A673 (cell line): Measurements from ENCODE around the gene ERP27. TPM values are rescaled to one million over a fixed set of nuclear protein-coding genes. Genes with fewer than 3 reads are reported as not detected.

ENCODE experiments used
- BruUV-seq: library from RNA; stranded (reverse); fragments of 400-500 nt; replicated peaks from 2 replicates; lab custom pipeline; 2021; lab: Mats Ljungman, UMichigan
- CTCF ChIA-PET: fragments of 300-600 bp; sonication (Branson Sonifier 250); formaldehyde crosslinking; loops from one replicate; lab custom pipeline; 2022; ENCODE audit warnings: antibody characterized with exemption; lab: Charles Lee
- POLR2A ChIA-PET: fragments of 300-600 bp; sonication (Branson Sonifier 250); formaldehyde crosslinking; loops from one replicate; lab custom pipeline; 2022; ENCODE audit warnings: antibody characterized with exemption; ENCODE audit not compliant: low non-redundant PET; lab: Charles Lee
- DNase-seq: peaks from one replicate; pipeline ENCODE4 v3.0.0-alpha.2; 2015; ENCODE audit warnings: low spot score
- H3K27ac ChIP-seq: fragments of 200-600 bp; sonication (generic); 2 replicates; pipeline ENCODE4 v1.5.1; 2016; ENCODE audit warnings: mixed run types, low read depth, mild to moderate bottlenecking, mixed read lengths, antibody characterized with exemption, low read length; ENCODE audit not compliant: poor library complexity, severe bottlenecking
- H3K27me3 ChIP-seq: fragments of 200-600 bp; sonication (generic); replicated peaks from 2 replicates; pipeline ENCODE4 v1.6.1; 2017; ENCODE audit warnings: mixed run types, low read depth, mild to moderate bottlenecking, mixed read lengths, antibody characterized with exemption, low read length; ENCODE audit not compliant: insufficient read depth, poor library complexity
- H3K36me3 ChIP-seq: fragments of 200-600 bp; sonication (generic); 2 replicates; pipeline ENCODE4 v1.6.1; 2016; ENCODE audit warnings: mixed run types, mild to moderate bottlenecking, mixed read lengths, antibody characterized with exemption, low read length; ENCODE audit not compliant: insufficient read depth, poor library complexity, severe bottlenecking
- H3K4me1 ChIP-seq: fragments of 200-600 bp; sonication (generic); 2 replicates; pipeline ENCODE4 v1.6.1; 2017; ENCODE audit warnings: mixed run types, mild to moderate bottlenecking, mixed read lengths, antibody characterized with exemption, low read length; ENCODE audit not compliant: insufficient read depth, poor library complexity, severe bottlenecking
- H3K4me3 ChIP-seq: fragments of 200-600 bp; sonication (generic); 2 replicates; pipeline ENCODE4 v1.5.1; 2016; ENCODE audit warnings: low read depth, mixed run types, mild to moderate bottlenecking, mixed read lengths, low read length; ENCODE audit not compliant: poor library complexity, severe bottlenecking
- H3K9me3 ChIP-seq: fragments of 200-600 bp; sonication (generic); 2 replicates; pipeline ENCODE4 v1.6.1; 2016; ENCODE audit warnings: mixed run types, low read depth, mild to moderate bottlenecking, mixed read lengths, antibody characterized with exemption, low read length; ENCODE audit not compliant: poor library complexity, severe bottlenecking
- EZH2 ChIP-seq: fragments of 200-600 bp; sonication (generic); IDR thresholded peaks from 2 replicates; pipeline ENCODE4 v1.6.1; 2017; ENCODE audit warnings: borderline replicate concordance, low read depth, mild to moderate bottlenecking, mixed read lengths, antibody characterized with exemption, low read length; ENCODE audit not compliant: poor library complexity, severe bottlenecking
- intact Hi-C: fragments of 100-400 bp; cut with micrococcal nuclease; formaldehyde crosslinking; loops from one replicate; pipeline ENCODE4 v1.10.0; 2022; ENCODE audit not compliant: unreplicated experiment
- total RNA-seq: library from RNA; stranded (reverse); gene quantifications from 2 replicates; pipeline ENCODE4 v1.2.3, GENCODE V29; 2021
- TF ChIP-seq, protein P1 (sequence below): fragments of 300-800, 200-600 bp; sonication (generic); conservative IDR thresholded peaks from 2 replicates; pipeline ENCODE4 v1.5.1; 2017; ENCODE audit warnings: low read depth, mild to moderate bottlenecking, antibody characterized with exemption, low read length, moderate library complexity, mixed read lengths

ERP27 gene
- total RNA-seq, 1 experiment from 2014 or later, result not detected

DNA sequence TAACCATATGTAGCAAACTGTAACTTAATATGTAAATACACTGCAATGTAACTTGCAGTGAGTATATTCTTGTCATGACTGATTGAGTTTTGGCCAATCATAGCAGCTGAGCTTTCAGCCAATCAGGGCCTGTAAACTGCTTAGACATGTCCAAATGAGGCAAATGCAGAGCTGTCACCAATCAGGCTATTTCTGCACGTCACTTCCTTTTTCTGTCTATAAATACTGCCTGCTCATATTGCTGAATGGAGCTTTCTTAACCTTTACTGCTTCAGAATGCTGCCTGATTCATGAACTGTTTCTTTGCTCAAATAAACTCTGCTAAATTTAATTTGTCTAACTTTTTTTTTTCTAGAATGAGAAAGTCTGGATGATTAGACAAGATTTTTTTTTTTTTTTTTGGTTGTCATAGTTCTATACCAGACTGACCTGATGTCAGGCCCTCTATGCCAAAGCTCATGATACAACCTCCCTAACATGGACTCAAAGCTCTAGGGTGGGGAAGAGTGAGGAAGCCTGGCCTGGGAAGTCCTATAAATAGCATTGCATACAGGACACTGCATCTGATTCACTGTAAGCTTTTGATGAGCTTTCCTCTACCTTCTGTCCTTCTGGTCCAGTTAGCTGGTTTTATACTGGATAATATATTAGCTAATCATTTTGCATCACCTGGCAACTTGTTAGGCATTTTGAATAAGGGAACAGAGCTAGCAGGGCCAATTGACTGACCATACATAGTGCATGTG is 64.7 kb downstream of the ERP27 start:
- CTCF ChIA-PET, result no interaction called here

GRCh38 chr12:14871886-14872285 is 66.5 kb downstream of the ERP27 start:
- intact Hi-C loops, result no loop called here
- POLR2A ChIA-PET, result no interaction called here
- no peaks in the 10 kb centered on the region for H3K9me3 ChIP-seq
- no peak overlapping the region for H3K27ac ChIP-seq
- TF ChIP-seq EZH2, result no peak
- TF ChIP-seq, protein P1, sequence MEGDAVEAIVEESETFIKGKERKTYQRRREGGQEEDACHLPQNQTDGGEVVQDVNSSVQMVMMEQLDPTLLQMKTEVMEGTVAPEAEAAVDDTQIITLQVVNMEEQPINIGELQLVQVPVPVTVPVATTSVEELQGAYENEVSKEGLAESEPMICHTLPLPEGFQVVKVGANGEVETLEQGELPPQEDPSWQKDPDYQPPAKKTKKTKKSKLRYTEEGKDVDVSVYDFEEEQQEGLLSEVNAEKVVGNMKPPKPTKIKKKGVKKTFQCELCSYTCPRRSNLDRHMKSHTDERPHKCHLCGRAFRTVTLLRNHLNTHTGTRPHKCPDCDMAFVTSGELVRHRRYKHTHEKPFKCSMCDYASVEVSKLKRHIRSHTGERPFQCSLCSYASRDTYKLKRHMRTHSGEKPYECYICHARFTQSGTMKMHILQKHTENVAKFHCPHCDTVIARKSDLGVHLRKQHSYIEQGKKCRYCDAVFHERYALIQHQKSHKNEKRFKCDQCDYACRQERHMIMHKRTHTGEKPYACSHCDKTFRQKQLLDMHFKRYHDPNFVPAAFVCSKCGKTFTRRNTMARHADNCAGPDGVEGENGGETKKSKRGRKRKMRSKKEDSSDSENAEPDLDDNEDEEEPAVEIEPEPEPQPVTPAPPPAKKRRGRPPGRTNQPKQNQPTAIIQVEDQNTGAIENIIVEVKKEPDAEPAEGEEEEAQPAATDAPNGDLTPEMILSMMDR, result no peak
- BruUV-seq, result no TSS peak
- no peak overlapping the region for H3K4me3 ChIP-seq
- no peaks in the 10 kb centered on the region for H3K36me3 ChIP-seq
- CTCF ChIA-PET, result no interaction called here
- no peaks in the 10 kb centered on the region for H3K4me1 ChIP-seq
- no peaks in the 10 kb centered on the region for H3K27me3 ChIP-seq
- no peak for DNase-seq

More for the DNA sequence above, 64.7 kb downstream of the ERP27 start:
- no peaks in the 10 kb centered on the region for H3K9me3 ChIP-seq
- DNase-seq, result no peak
- no peaks in the 10 kb centered on the region for H3K36me3 ChIP-seq
- no peak overlapping the region for H3K27ac ChIP-seq
- TF ChIP-seq, protein P1, result no peak
- no peak for TF ChIP-seq EZH2
- H3K4me1 ChIP-seq, result no peaks in the 10 kb centered on the region
- no peak overlapping the region for H3K4me3 ChIP-seq
- H3K27me3 ChIP-seq, result no peaks in the 10 kb centered on the region
- POLR2A ChIA-PET, result interaction anchor here (0.6 kb wide), 1 partner anchor 1347 kb away, joined by 3 read pairs; no protein-coding TSS in a partner anchor
- no TSS peak for BruUV-seq
- intact Hi-C loops, result no loop called here

GRCh38 chr12:14871247-14871646 is 67.1 kb downstream of the ERP27 start:
- BruUV-seq, result no TSS peak
- ChIA-PET POLR2A (no interaction called here), CTCF (no interaction called here)
- no peaks in the 10 kb centered on the region for H3K4me1 ChIP-seq
- intact Hi-C loops, result no loop called here
- no peaks in the 10 kb centered on the region for H3K9me3 ChIP-seq
- H3K27ac ChIP-seq, result no peak overlapping the region
- no peaks in the 10 kb centered on the region for H3K27me3 ChIP-seq
- DNase-seq, result no peak
- no peak for TF ChIP-seq EZH2
- no peak overlapping the region for H3K4me3 ChIP-seq
- no peaks in the 10 kb centered on the region for H3K36me3 ChIP-seq
